SHP77 treated with DMSO at 0.1 percent for 48 hours (cell line): Measurements from ENCODE around the gene GTF2F2.

ENCODE experiments used
- DNase-seq: peaks from one replicate; lab custom pipeline; 2025; lab: John Stamatoyannopoulos, UW

Gene GTF2F2

GRCh38 chr13:45120967-45121831 lies 889 bp downstream of the GTF2F2 start:
- DNase-seq = no peak

GRCh38 chr13:45122941-45123340 lies 2.6 kb downstream of the GTF2F2 start:
- DNase-seq = no peak

GRCh38 chr13:45132369-45133064 lies 12.2 kb downstream of the GTF2F2 start:
- no peak for DNase-seq

- no peak for DNase-seq
Measured at GRCh38 chr13:45133396-45134118, 13.2 kb downstream of the GTF2F2 start.

GRCh38 chr13:45136741-45137504 lies 16.6 kb downstream of the GTF2F2 start:
- no peak for DNase-seq

DNA sequence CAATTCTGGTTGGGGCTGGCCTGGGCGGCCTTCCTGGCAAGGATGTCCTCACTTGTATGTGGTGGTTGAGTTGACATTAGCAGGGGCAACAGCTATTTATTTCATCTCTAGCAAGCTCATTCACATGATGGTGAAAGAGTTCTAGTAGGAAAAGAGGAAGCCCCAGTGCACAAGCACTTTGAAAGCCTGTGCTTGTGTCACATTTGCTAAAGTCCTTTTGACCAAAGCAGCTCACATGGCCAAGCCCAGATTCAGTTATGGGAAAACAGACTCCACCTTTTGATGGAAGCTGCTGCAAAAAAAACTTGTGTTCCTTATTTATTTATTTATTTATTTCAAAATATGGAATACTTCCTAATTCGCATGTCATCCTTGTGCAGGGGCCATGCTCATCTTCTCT lies 17.2 kb downstream of the GTF2F2 start:
- no peak for DNase-seq

GRCh38 chr13:45138282-45138681 lies 18.0 kb downstream of the GTF2F2 start:
- DNase-seq = no peak

GRCh38 chr13:45141369-45141768 lies 21.1 kb downstream of the GTF2F2 start:
- no peak for DNase-seq

GRCh38 chr13:45142440-45143345 lies 22.4 kb downstream of the GTF2F2 start:
- DNase-seq = no peak

DNA sequence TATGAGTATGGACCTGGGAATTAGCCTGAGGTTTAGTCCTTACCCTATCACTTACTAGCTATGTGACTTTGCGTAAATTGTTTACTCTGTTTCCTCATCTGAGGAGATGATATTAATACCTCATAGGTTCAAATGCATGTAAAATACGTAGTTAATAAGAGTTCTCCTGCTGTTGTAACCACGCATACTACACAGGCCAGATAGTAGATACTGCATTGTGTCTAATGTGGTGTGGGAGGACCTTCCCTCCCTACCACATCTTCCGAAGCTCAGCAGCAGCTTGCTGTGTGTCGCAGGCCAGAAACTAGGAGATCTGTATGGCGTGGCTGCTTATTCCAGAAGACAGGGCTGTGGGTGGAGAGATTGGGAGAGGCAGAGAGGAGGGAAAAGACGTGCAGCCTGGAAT lies 23.0 kb downstream of the GTF2F2 start:
- DNase-seq = no peak

GRCh38 chr13:45149964-45150363 lies 29.7 kb downstream of the GTF2F2 start:
- DNase-seq = no peak

DNA sequence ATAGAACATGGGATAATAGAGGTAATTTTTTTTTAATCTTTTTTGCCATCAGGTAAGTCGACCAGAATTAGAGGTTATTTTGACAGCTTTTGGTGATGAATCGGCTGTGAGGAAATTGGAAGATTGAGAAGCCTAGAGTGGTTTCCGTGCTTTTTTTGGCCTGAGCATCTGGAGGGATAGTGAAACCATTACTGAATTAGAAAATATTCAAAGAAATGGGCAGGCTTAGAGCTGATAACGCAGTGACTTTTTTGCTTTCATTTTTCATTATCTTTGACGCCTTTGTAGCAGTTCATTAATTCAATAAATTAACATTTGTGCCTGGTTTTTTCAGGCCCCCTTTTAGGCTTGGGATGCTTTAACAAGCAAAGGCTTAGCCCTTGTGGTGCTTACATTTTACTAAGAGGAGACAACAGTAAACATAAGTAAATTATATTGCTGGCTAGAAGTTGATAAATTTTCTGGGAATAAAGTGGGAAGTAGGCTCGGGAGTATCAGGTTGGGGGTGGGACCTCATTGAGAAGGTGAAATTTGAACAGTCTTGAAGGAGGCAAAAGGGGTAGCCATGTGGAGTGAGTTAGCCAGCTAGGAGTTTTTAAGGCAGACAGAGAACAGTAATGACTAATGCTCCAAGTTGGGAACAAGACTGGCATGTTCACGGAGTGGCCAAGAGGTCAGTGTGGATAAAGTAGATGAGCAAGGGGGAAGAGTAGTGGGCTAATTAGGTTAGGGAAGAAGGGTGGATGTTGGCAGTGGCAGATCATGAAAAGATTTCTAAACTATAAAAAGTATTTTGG lies 36.5 kb downstream of the GTF2F2 start:
- no peak for DNase-seq

- DNase-seq = no peak
Measured at GRCh38 chr13:45162194-45162593, 41.9 kb downstream of the GTF2F2 start.

DNA sequence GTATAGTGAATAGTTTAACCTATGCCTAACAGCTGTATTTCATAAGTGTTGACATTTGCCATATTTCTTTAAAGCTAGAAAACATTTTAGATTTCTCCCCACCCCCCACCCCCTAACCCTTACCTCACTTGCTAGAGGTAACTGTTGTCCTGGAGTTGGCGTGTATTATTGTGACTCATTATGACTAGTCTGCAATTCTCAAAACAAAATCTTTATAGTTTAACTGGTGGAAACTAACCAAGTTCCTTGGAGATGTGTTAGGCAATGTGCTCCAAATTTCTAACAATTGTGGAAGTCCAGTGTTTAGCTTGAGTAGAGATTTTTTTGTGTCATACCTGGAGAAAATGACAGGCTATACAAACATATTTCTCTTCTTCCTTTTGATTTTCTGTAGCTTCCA lies 42.5 kb downstream of the GTF2F2 start:
- DNase-seq = no peak

- no peak for DNase-seq
Measured at GRCh38 chr13:45166858-45167257, 46.5 kb downstream of the GTF2F2 start.

GRCh38 chr13:45167611-45168554 lies 47.6 kb downstream of the GTF2F2 start:
- no peak for DNase-seq

DNA sequence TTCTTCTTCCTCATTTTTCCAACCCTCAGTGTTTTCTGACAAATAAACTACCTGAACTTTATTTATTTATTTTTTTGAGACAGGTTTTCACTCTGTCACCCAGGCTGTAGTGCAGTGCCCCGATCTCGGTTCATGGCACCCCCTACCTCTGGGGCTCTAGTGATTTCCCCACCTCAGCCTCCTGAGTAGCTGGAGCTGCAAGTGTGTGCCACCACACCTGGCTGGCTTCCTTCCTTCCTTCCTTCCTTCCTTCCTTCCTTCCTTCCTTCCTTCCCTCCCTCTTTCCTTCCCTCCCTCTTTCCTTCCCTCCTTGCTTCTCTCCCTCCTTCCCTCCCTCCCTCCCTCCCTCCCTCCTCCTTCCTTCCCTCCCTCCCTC lies 48.2 kb downstream of the GTF2F2 start:
- DNase-seq = no peak

DNA sequence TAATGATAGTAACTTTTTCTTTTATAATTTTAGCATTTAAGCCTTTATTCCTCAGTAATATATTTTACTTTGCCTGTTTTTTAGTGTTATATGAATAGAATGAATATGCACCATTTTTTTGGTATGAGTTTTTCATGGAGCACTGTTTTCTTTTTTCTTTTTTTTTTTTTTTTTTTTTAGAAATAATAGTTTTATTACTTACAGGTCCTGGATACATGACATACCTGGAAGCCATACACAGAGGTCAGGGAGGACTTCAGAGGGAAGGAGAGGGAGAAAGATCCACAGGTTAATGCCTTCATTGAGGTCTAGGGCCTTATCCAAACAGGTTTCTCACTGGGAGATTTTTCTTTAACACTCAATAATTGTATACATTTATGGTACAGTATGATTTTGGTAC lies 54.2 kb downstream of the GTF2F2 start:
- DNase-seq = no peak
